Tibial artery (tissue), 4 donors: ENCODE data around the gene REXO5.

Experiments used
- DNase-seq, 2 donors: peaks; one replicate each; pipeline ENCODE4 v3.0.0-alpha.2; 2019
- H3K27ac ChIP-seq, 2 donors: fragments of 200-600 bp; sonication (generic) in 1 of 2; 1 replicate in 1 of 2; 2 replicates in 1 of 2; pipeline ENCODE4 v1.5.1; 2018 to 2019; ENCODE audit warnings: mild to moderate bottlenecking in 1 of 2
- H3K27me3 ChIP-seq, 2 donors: fragments of 200-600 bp; sonication (generic) in 1 of 2; one replicate each; pipeline versions ENCODE4 v1.5.1 to v1.6.0; 2016 to 2019
- H3K36me3 ChIP-seq, 3 donors: fragments of 200-600 bp; sonication (generic) in 2 of 3; one replicate each; pipeline ENCODE4 v1.5.1; 2016 to 2019; ENCODE audit warnings: mild to moderate bottlenecking in 2 of 3
- H3K4me1 ChIP-seq, 4 donors: fragments of 200-600 bp; sonication (generic) in 2 of 4; 1 replicate in 3 of 4; 2 replicates in 1 of 4; pipeline ENCODE4 v1.5.1; 2016 to 2019
- H3K4me3 ChIP-seq, 2 donors: fragments of 200-600 bp; sonication (generic) in 1 of 2; 1 replicate in 1 of 2; 2 replicates in 1 of 2; pipeline ENCODE4 v1.5.1; 2018 to 2019; ENCODE audit warnings: mild to moderate bottlenecking in 2 of 2
- H3K9me3 ChIP-seq, 3 donors: fragments of 200-600 bp; sonication (generic) in 1 of 3; one replicate each; pipeline ENCODE4 v1.5.1; 2016 to 2019
- intact Hi-C: fragments of 100-400 bp; cut with DNase I; formaldehyde crosslinking; loops from one replicate; pipeline ENCODE4 v1.15.0; 2023; ENCODE audit warnings: low total_unique reads
- TF ChIP-seq, protein P1 (sequence below), 2 experiments: fragments of 200-600 bp in 1 of 2; fragments of 450-650 bp in 1 of 2; IDR thresholded peaks; one replicate each; pipeline ENCODE4 v1.5.1; 2017 to 2019; ENCODE audit warnings: antibody characterized with exemption in 2 of 2, mild to moderate bottlenecking in 1 of 2, moderate library complexity in 1 of 2

The REXO5 gene

DNA sequence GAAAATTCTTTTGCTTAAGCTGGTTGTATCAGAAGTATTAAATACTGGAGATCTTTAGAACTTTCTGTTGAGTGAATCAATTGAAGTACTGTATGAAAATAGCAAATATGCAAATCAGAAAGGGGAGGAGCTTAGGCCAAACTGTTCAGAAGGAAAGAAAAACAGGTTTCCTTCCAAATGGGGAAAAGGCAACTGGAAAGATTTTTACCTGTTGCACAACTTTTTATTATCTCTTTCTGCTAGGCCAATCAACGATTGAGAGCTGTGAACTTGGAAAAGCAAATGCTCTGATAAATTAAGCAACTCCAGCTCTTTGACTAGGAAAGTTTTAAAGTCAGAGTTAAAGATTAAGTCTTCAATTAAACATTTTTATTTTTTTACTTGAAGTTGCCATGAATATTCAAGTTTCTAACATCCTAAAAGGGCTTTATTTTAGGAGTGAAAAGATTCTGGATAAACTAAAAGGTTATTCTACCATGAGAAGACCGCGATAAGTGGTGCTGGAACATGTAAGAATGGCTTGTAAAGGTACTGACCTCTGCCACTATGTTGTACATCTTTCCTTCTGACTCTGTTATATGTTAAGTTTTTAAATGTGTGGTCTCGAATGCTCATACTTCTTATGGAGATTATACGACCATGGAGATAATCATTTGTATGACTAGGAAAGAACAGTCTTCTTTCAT is 77.4 kb downstream of the REXO5 start:
- TF ChIP-seq, protein P1, sequence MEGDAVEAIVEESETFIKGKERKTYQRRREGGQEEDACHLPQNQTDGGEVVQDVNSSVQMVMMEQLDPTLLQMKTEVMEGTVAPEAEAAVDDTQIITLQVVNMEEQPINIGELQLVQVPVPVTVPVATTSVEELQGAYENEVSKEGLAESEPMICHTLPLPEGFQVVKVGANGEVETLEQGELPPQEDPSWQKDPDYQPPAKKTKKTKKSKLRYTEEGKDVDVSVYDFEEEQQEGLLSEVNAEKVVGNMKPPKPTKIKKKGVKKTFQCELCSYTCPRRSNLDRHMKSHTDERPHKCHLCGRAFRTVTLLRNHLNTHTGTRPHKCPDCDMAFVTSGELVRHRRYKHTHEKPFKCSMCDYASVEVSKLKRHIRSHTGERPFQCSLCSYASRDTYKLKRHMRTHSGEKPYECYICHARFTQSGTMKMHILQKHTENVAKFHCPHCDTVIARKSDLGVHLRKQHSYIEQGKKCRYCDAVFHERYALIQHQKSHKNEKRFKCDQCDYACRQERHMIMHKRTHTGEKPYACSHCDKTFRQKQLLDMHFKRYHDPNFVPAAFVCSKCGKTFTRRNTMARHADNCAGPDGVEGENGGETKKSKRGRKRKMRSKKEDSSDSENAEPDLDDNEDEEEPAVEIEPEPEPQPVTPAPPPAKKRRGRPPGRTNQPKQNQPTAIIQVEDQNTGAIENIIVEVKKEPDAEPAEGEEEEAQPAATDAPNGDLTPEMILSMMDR (IDR thresholded peaks at IDR 0.05): no peak
- H3K4me3 ChIP-seq: no peak overlapping the region
- H3K36me3 ChIP-seq: no peaks in the 10 kb centered on the region
- intact Hi-C loops: no loop called here
- H3K9me3 ChIP-seq: no peaks in the 10 kb centered on the region
- H3K27ac ChIP-seq: peak overlapping the region; percentile 39 to 81
- DNase-seq: no peak
- peaks cover 0 to 94% (median 51%) of the 10 kb centered on the region in 4 donors for H3K4me1 ChIP-seq
- no peaks in the 10 kb centered on the region for H3K27me3 ChIP-seq

DNA sequence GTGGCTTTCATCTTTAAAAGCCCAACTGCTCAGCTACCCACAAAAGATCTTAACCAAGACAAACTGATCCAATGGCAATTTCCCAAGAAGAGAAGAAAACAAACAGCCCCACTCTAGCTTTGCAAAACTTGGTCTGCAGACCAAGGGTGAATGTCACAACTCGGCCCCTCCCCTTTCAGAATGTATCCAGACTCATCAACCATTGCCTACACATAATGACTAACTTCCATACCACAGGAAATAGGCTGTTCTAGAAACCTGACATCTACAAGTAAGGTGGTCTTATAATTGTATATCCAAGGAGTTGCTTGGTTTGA is 77.9 kb downstream of the REXO5 start:
- H3K9me3 ChIP-seq: no peaks in the 10 kb centered on the region
- no peak overlapping the region for H3K4me3 ChIP-seq
- H3K4me1 ChIP-seq: peaks cover 0 to 93% (median 49%) of the 10 kb centered on the region in 4 donors
- intact Hi-C loops: no loop called here
- H3K36me3 ChIP-seq: no peaks in the 10 kb centered on the region
- DNase-seq: no peak
- H3K27ac ChIP-seq: peak overlapping the region; percentile 39 to 81
- H3K27me3 ChIP-seq: no peaks in the 10 kb centered on the region
- TF ChIP-seq, protein P1 (IDR thresholded peaks at IDR 0.05): no peak

DNA sequence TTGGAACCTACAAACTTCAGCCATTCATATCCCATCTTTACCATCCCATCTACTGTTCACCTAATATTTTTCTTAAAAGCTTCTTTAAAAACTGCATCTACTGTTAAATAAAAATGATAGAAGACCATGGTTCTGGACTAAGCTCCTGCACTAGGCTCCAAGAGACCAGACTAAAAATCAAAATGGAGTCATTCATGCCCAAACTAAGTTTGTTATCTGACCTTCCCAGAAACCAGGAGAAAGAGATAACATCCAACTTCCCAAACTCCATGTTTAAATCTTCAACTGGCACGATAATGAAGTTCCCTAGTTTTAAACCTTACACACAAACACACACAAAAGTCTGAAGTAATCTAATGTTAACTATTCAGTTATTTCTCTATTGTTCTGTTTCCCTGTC is 80.0 kb downstream of the REXO5 start:
- H3K4me1 ChIP-seq: peaks cover 0 to 87% (median 34%) of the 10 kb centered on the region in 4 donors
- DNase-seq: no peak

DNA sequence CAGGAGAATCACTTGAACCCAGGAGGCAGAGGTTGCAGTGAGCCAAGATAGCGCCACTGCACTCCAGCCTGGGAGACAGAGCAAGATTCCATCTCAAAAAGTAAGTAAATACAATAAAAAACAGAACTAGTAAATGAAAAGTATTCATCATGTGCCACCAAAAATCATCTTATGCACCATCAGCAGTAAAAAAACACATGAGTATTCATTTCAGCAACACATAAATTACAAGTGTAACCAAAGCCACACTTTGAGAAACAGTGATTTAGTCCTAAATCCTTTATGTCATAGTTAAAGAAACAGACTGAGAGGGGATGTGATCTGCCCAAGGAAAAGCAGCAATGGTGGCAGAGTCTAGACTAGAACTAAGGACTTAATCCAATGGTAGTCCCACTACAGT is 80.9 kb downstream of the REXO5 start:
- Histone ChIP-seq H3K27ac (peak overlapping the region in 1 of 2 donors; percentile 23), H3K36me3 (peaks cover 0 to 7% (median 1%) of the 10 kb centered on the region in 3 donors), H3K4me1 (peaks cover 0 to 86% (median 27%) of the 10 kb centered on the region in 4 donors), H3K9me3 (no peaks in the 10 kb centered on the region), H3K27me3 (no peaks in the 10 kb centered on the region), H3K4me3 (no peak overlapping the region)
- no peak for DNase-seq
- intact Hi-C loops: no loop called here
- TF ChIP-seq, protein P1 (IDR thresholded peaks at IDR 0.05): no peak

More for the DNA sequence above, 80.0 kb downstream of the REXO5 start:
- intact Hi-C loops: no loop called here
- H3K27ac ChIP-seq: peak overlapping the region in 1 of 2 donors; percentile 30
- H3K36me3 ChIP-seq: peaks cover 0 to under 1% (median 0%) of the 10 kb centered on the region in 3 donors
- TF ChIP-seq, protein P1 (IDR thresholded peaks at IDR 0.05): no peak
- H3K27me3 ChIP-seq: no peaks in the 10 kb centered on the region
- H3K9me3 ChIP-seq: no peaks in the 10 kb centered on the region
- H3K4me3 ChIP-seq: no peak overlapping the region

DNA sequence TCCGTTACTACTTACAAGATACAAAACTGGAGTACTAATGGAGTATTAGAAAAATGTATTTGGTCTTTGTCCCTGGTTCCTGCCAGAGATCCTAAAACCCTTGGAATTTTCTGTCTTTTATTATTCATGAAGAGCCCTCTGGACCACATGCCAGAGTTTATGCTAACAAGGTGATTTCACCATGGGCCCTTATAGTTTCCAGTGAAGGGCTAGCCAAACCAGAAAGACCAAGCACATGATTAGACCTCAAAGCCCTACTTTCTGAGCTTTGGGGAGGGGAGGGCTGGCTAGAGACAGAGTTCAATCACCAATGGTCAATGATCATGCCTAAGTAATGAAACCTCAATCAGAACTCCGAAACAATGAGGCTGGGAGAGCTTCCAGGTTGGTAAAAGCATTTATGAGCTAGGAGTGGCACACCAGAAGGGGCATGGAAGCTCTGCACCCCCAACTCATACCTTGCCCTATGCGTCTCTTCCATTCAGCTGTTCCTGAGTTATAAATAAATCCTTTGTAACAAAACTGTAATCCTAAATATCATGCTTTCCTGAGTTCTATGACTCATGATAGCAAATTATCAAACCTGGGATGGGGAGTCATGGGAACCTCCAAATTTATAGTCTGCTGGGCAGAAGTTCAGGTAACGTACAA is 83.4 kb downstream of the REXO5 start:
- intact Hi-C loops: no loop called here
- DNase-seq: no peak
- peaks cover 0 to 33% (median 18%) of the 10 kb centered on the region in 3 donors for H3K36me3 ChIP-seq
- TF ChIP-seq, protein P1 (IDR thresholded peaks at IDR 0.05): no peak
- H3K9me3 ChIP-seq: no peaks in the 10 kb centered on the region
- H3K27me3 ChIP-seq: no peaks in the 10 kb centered on the region
- H3K27ac ChIP-seq: no peak overlapping the region
- no peak overlapping the region for H3K4me3 ChIP-seq
- H3K4me1 ChIP-seq: peaks cover 0 to 85% (median 21%) of the 10 kb centered on the region in 4 donors
